NCI-H2107 treated with DMSO at 0.1 percent for 48 hours (cell line): ENCODE results near the gene RWDD3.

ENCODE experiments used
- DNase-seq: peaks from one replicate; lab custom pipeline; 2025; ENCODE audit not compliant: unreplicated experiment; lab: John Stamatoyannopoulos, UW

RWDD3 gene

DNA sequence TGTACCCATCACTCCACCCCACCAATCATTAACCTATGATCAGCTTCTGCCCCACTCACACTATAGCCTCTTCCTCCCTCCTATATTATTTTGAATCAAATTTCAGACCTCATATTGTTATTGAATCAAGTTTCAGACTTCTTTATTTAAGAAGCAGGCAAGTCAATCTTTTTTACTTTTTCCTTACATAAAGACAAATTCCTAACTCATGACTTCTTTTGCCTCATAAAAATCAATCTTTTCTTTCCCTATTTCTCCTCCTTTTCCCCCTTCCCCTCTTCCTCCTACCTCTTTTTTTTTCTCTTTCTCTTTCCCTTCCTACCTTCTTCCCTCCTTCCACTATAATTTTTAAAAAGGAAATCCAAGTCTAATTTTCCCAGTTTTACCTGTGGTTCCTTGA lies 4.3 kb upstream of the RWDD3 start:
- no peak for DNase-seq

DNA sequence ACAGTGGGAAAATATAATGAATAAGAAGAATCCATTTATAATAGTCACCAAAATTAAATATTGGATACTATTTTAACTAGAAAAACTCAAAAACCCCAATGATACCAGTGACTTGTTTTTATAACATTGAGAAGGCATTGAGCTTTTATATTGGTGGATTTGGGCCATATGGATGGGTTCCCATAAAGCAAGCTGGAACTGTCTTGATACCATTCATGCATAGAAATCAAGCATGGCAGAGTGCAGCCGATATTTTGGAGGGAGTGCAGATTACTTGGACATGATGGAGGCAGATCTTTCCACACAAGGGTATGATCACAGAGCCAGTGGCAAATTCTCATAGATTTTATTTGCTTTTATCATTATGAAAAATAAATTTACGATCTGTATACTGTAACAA lies 3.8 kb upstream of the RWDD3 start:
- DNase-seq = no peak

DNA sequence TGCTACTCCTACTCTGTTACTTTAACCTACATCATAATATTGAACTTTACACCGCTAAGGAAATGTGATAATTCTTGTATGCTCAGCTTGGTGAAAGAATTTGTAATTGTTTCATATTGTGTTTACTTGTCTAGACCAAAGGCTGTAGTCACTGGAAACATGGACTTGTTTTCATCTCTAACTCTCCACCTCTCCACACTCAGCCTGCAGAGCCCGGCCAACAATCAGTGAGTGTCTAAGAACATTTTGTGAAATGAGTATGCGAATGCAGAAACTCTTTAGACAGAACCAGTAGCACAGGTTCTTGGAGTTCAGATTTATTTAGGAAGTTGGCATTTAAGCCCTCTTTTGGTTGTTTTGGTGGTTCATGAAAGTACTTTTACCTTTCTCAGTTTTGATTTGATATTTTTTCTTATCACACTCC lies 3.2 kb upstream of the RWDD3 start:
- no peak for DNase-seq

DNA sequence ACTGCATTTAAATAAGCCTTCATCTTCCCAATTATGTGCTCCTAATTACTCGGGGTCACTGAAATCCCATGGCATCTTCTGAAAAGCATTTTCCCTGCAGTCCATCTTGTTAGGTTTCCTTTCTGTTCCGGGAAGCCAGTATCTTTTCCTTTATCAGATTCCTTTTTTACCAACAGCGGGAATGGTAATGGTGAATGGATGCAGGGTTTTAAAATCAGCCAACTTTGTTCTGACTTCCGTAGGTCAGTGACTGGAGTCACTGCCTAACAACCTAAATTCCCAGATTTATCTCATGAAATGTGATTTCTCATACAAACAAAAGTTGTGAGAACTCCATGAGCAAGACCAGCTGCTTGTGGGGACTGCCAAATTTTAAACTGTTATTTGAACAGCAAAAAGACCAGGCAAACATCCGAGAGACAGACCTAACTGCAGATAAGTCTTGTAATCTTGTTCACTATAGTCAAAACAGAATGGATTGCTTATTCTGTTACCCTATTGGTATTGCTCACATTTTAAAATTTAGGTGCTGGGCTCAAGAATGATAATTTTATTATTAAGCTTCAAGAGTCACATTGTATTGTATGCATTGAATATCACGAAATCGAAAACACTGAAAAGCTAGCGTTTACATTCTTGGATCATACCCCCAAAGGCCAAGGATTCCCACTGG lies 1.2 kb upstream of the RWDD3 start:
- no peak for DNase-seq

DNA sequence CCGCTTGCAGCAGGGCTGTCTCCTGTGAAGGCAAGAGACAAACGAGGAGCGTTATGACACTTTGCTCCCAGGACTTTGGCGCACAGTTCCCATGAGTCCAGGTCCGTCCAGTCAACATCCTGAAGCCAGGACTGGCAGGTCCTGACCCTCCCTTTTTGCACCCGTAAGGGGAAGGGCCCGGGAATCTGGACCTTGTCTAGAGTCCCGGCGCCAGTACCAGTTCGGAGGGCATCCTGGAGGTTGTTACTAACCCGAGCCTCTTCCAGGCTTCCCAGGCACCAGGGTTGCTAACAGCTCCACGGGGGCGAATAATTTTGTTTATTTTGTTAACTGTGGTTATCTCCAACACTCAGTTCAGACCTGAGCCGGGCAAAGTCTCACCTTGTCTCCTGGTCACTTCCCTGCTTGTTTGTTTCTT lies 682 bp upstream of the RWDD3 start:
- DNase-seq = no peak

DNA sequence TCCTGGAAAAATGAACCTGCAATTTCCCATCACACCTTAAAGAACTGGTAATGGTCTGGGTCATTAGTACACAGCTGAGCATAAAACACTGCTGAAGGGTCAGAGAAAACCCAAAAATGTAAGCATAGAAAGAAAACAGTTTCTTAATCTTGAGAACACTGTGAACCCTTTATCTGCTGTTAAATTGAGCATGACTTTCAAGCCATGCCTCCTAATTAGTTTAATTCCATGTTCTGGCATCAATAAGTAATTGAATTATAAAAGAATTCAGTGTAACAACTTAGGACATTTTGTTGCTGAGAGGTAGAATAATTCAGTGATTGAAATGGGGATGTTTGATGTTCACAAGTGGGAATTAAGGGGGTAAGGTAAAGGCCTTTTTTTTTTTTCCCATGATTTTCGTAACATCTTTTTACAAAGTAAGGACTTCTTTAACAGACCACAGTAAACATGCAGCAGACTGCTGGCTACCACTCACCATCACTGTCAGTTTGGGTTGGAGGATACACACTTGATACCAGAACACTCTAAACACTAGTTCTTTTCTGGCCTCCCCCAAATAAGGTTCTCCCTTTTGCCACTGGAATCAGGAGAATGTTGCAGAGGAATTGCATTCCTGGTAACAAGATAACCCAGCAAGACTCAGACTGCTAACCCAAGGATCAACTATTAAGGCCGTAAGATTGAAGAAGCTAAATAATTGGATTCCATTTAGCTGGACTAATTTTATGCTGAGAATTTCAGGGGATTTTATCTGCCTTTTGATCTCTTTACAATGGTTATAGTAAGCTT lies 3.0 kb downstream of the RWDD3 start:
- no peak for DNase-seq

DNA sequence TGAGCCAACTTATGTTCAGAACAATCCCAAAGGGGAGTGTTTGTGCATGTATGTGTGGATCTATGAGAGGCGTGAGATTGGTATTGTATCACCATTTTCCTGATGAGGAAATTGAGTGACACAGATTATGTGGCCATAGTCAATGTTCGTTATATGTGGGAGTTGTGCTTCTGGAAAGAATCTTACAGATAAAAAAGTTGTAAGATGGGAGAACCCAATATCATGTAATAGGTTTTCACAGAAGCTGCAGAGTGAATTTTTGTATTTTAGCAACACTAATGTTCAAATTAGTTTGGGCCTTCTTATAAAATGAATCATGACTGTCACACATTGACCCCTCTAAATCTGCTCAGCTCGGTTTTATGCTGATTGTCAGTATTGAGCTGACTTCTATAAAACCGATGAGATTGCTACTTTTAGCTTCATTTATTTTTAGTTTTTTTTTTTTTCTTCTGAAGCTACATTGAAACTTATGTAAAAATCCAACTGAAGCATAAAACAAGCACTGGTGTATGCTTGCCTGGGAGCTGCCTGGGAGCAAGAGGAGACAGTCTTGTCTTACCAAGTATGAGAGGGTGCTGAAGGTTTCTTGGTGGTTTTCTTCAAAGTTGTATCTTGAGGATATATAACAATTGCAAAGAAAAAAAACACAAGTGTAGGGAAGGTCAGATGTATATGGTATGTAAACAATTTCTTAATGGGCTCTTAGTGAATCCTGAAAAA lies 4.1 kb downstream of the RWDD3 start:
- DNase-seq = no peak

DNA sequence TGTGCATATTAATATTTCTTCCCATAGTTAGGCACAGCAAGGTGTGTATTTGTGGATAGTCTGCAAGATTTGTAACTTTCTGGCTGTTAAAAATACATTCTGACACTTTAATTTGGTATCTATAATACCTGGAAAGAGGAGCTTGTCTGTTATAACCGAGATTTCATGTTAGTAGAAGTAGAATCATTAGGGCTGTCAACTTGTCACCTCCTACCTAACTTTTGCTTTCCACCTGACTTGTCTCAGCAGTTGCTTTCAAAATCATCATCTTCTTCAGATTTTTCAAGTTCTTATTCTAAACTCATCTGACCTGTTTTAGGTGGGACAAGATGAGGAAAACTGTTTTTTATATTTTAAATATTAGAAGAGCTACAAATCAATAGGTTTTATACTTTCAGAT lies 11.0 kb downstream of the RWDD3 start:
- no peak for DNase-seq

DNA sequence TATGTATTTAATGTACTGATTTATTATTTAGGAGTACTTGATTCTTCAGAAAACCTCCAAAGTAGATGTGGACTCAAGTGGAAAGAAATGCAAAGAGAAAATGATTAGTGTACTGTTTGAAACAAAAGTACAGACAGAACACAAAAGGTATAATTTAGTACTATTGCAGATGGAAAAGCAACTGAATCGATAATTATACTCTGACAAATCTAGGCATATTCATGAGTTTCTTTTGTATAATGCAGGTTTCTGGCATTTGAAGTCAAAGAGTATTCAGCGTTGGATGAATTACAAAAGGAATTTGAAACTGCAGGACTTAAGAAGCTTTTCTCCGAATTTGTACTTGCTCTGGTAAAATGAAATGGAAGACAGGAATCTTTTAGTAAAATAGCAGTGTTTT lies 12.5 kb downstream of the RWDD3 start:
- DNase-seq = no peak

DNA sequence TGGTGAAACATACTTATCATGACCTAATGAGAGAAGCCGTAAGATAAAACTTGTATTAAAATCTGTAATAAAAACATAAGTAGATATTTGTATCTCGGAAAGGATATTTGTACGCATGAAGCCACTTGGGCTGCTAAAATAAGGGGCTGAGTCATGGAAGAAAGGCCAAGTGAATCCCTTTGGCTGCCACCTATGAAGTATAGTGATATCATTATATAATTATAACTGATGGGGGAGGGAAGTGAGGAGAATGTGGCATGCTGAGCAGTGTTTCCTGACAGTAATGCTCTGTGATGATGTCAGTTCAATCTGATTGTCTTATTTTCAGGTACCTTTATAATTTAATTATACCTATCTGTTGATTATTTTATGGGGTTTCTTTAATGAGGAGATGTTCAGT lies 13.6 kb downstream of the RWDD3 start:
- DNase-seq = no peak

DNA sequence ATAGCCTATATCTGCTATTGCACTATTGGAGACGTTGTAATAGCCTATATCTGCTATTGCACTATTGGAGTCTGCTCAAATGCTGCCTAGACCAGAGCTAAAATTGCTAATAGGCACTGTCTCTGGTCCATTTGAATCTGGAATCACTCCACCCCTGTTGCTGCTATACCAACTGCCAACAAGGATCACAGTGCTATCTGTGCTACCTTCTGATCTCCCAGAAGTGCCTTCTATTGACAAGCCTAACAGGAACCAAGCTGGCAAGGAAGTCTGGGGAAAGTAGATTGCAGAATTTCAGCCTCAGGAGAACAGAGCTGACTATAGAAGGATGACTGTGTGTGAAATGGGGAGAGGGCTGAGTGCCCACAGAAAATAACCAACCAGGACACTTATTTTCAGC lies 15.9 kb downstream of the RWDD3 start:
- no peak for DNase-seq

DNA sequence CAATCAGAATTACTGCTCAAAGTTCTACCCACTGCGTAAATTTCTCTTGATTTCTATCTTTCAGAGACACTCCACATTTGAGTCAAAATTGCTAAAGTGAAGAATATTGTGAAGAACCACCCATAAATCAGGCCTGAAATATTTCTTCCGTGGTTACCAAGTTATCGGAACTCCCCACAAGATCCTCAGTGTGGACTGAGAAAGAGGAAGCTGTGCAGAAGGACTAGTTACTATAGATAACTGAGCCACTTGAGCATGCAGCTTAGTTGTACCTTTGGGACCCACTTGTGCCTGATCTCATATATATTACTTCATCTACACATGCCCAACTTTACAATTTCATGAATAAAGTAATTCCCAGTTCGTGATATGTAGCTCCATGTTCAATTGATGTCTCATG lies 18.4 kb downstream of the RWDD3 start:
- no peak for DNase-seq

DNA sequence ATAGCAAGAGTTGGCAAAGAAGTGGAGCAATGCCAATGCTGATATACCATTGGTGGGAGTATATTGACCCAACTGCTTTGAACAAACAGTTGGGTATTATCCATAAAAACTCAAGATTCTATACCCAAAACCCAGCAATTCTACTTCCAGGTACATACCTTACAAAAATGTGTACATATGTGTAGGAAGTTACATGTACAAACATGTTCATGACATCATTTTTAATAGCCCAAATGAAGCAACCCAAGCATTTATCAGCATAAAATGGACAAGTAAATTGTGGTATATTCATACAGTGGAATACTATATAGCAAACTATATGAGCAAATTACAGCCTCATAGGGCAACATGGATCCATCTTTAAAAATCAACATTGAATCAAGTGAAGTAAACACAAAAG lies 20.9 kb downstream of the RWDD3 start:
- DNase-seq = no peak

DNA sequence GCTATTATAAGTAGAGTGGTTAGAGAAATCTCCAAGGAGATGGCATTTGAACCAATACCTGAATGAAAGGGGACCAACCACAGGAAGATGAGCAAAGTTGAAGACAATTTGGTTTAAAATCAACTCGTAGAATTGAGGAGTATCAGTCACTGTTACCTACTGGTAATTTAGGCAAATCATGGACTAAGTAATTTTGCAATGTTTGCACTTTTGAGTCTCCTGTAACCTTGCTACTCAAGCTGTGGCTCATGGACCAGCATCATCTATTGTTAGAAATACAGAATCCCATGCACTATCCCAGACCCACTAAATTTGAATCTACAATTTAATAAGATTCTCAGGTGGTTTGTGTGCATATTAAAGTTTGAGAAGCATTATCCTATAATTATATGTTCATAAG lies 21.8 kb downstream of the RWDD3 start:
- DNase-seq = no peak

DNA sequence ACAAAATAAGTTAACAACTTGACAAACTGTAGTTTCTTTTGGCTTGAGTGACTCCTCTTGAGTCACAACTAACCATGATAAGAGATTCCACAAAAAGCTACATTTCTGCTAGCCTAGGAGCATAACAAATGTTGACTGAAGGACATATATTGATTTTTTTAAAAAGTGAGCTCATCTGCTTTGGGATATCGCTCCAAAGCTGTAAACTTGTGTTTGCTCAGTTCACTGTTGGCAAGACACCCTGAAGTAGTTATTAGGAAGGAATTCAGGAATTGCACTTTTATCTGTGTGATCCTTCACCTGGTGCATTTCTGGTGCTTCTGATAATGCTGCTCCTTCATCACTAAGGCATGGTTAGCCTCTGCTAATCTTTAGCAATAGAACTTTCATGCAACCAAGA lies 23.7 kb downstream of the RWDD3 start:
- no peak for DNase-seq

DNA sequence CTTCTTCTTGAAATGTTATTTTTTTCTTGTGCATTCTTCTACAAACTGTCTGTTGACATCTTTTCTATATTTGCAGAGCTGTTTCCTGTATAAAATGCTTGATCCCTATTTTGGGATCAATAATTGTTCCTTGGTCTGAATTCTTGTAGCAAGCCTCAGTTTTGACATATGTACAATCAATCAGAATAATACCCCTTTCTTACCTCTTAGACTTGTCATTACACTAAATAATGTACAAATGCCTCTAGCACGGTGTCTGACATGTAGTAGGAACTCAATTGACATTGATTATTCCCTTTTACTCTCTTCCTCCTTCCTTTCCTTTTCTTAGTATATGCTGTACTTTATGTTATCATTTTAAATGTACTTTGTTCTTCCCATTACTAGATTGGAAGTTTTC lies 25.2 kb downstream of the RWDD3 start:
- DNase-seq = no peak

DNA sequence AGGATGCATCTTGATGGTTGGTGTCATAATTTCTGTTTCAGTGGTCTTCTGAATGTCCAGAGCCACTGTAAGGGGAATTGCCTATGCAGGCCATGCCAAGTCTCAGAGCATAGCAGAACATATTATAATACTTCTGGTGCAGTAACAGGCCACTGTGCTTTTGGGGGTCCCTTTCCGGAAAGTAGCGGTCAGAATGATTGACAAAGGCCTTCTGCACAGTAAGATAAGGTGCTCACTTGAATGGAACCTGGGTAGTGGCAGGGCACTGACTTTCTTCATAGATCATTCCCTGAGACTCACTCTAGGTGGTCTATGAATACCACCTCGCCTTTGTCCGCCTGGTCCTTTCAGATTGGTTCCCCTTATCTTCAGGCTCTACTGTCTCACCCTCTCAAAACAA lies 28.9 kb downstream of the RWDD3 start:
- DNase-seq = no peak

DNA sequence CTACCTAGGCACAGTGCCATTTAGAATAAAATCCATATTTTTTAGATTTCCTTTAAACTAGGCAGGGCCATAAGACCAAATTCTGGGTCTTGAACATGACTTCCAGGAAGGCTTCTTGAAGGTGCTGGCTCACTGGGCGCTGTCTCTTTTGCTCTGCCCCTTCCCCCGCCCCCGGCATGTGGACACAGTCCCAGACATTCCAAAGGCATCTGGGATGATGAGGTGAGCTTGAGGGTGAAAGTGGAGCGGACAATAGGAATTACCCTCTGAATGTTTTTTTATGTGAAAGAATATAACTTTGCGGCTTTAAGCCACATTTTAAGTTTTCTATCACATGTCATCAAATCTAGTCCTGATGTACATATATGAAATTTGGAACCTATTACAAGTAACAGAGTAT lies 29.4 kb downstream of the RWDD3 start:
- no peak for DNase-seq

DNA sequence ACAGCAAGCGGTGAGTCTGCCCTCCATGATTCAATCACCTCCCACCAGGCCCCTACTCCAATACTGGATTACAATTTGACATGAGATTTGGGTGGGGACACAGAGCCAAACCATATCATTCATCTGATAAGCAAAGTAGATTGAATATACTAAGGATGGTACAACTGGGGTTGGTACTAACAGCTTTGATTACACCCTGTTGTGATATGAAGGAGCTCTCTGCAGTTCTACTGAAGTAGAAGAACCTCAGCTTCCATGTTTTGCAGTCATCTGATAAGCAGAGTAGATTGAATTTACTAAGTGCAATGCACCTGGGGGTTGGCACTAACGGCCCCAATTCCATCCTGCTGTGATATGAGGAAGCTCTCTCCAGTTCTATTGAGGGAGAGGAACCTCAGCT lies 31.1 kb downstream of the RWDD3 start:
- DNase-seq = no peak

DNA sequence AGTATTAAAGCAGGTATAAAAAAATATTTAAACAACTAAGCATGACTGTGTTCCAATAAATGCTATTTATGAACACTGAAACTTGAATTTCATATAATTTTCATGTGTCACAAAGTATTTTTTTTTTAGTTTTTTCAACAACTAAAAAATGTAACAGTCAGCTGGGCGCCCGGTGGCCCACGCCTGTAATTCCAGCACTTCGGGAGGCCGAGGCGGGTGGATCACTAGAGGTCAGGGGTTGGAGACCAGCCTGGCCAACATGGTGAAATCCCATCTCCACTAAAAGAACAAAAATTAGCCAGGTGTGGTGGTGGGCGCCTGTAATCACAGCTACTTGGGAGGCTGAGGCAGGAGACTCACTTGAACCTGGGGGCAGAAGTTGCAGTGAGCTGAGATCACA lies 42.4 kb downstream of the RWDD3 start:
- no peak for DNase-seq

DNA sequence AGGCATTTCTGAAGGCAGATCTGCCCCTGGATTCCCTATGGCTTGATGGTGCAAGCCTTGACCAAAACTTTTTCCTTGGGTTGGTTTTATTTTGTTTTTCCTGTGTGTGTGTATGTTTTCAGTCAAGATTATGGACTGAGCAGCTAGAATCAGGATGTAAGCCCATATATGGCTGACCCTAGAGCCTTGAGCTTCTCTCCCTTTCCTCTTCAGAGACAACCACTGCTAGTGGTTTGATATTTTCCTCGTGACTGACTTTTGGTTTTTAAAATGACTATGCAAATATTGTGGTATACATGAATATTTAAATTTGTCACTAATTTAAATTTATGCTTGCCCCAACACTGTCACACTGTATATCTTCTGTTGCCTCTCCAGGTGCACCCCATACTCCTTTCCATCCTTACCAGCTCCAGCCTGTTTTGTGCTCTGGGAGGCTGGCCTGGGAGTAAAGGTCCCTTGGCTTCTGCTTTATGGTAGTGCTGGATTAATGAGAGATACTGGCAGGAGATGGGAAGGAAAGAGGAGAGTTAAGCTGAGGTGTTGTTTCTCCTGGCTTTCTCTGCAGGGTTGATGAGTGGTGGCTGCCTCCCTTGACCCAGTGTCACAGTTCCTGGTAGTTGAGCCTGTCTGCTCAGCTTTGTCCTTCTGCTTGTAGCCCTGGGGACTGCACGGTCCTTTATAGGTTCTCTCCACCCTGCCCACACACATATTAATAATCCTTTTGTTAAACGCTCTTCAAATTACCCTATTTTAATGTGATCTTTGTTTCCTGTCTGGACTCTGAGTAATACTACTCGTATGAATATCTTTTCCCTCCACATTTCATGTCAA lies 44.4 kb downstream of the RWDD3 start:
- no peak for DNase-seq
